PC-3 (cell line): ENCODE results near the gene FARP1.

Experiments used
- CTCF ChIP-seq: fragments of 300-600 bp; sonication (generic); conservative IDR thresholded peaks from 2 replicates; pipeline ENCODE4 v1.5.1; 2017; ENCODE audit warnings: antibody characterized with exemption, low read depth, mild to moderate bottlenecking, low read length
- EZH2 ChIP-seq: fragments of 300-600 bp; sonication (generic); IDR thresholded peaks from one replicate; pipeline ENCODE4 v1.6.1; 2017; ENCODE audit warnings: antibody characterized with exemption, mild to moderate bottlenecking, low read length; ENCODE audit not compliant: unreplicated experiment

- TF ChIP-seq CTCF (no peak), EZH2 (no peak)
Observed at GRCh38 chr13:98365302-98365701, 222.4 kb downstream of the FARP1 start.
